Caco-2 (cell line): ENCODE results near the gene DOK7. TPM values are rescaled to one million over a fixed set of nuclear protein-coding genes. Genes with fewer than 3 reads are reported as not detected.

Experiments
- BruUV-seq: library from RNA; stranded (reverse); fragments of 400-500 nt; replicated peaks from 2 replicates; lab custom pipeline; 2021; lab: Mats Ljungman, UMichigan
- CTCF ChIA-PET: fragments of 300-600 bp; sonication (Branson Sonifier 250); formaldehyde crosslinking; loops from one replicate; lab custom pipeline; 2022; ENCODE audit warnings: antibody characterized with exemption; lab: Charles Lee
- POLR2A ChIA-PET: fragments of 300-600 bp; sonication (Branson Sonifier 250); formaldehyde crosslinking; loops from one replicate; lab custom pipeline; 2022; ENCODE audit warnings: antibody characterized with exemption; lab: Charles Lee
- DNase-seq, 2 experiments: peaks; one replicate each; pipeline versions ENCODE4 v3.0.0 to v3.0.0-alpha.2; 2020 to 2022
- H3K27me3 ChIP-seq: replicated peaks from 2 replicates; pipeline ENCODE4 v1.6.0; 2011; ENCODE audit warnings: low read length; ENCODE audit not compliant: control insufficient read depth, insufficient read depth
- H3K36me3 ChIP-seq: 2 replicates; pipeline ENCODE4 v1.5.1; 2011; ENCODE audit warnings: low read length; ENCODE audit not compliant: control insufficient read depth, insufficient read depth
- H3K4me1 ChIP-seq: fragments of 250-450 bp; sonication (Bioruptor Pico); 2 replicates; pipeline ENCODE4 v1.5.1; 2020; ENCODE audit warnings: mild to moderate bottlenecking
- H3K4me3 ChIP-seq: 2 replicates; pipeline ENCODE4 v1.5.1; 2011; ENCODE audit warnings: low read depth, mild to moderate bottlenecking, control low read depth, low read length
- H3K9me3 ChIP-seq: fragments of 250-450 bp; sonication (Bioruptor Pico); 2 replicates; pipeline ENCODE4 v1.5.1; 2020; ENCODE audit warnings: mild to moderate bottlenecking, moderate library complexity
- H3K27ac Mint-ChIP-seq: one replicate; pipeline ENCODE4 v1.8.0; 2022; ENCODE audit warnings: mixed read lengths; ENCODE audit not compliant: unreplicated experiment
- H3K27me3 Mint-ChIP-seq: one replicate; pipeline ENCODE4 v1.8.0; 2022; ENCODE audit warnings: mixed read lengths; ENCODE audit not compliant: insufficient read depth, unreplicated experiment
- H3K36me3 Mint-ChIP-seq: one replicate; pipeline ENCODE4 v1.8.0; 2022; ENCODE audit warnings: mild to moderate bottlenecking, mixed read lengths; ENCODE audit not compliant: insufficient read depth, unreplicated experiment
- H3K4me1 Mint-ChIP-seq: one replicate; pipeline ENCODE4 v1.8.0; 2022; ENCODE audit warnings: low read depth, mixed read lengths; ENCODE audit not compliant: unreplicated experiment
- H3K4me3 Mint-ChIP-seq: one replicate; pipeline ENCODE4 v1.8.0; 2022; ENCODE audit warnings: mild to moderate bottlenecking, moderate library complexity, mixed read lengths; ENCODE audit not compliant: unreplicated experiment
- H3K9me3 Mint-ChIP-seq: one replicate; pipeline ENCODE4 v1.8.0; 2022; ENCODE audit warnings: mixed read lengths; ENCODE audit not compliant: unreplicated experiment
- CTCF ChIP-seq, 2 experiments: fragments of 200-600 bp in 1 of 2; IDR thresholded peaks; 1 replicate in 1 of 2; 2 replicates in 1 of 2; pipeline versions ENCODE4 v1.5.1 to v1.8.0; 2011 to 2022; ENCODE audit warnings: antibody characterized with exemption in 1 of 2, control low read depth in 1 of 2, inconsistent platforms in 1 of 2, low read depth in 1 of 2, low read length in 1 of 2, mild to moderate bottlenecking in 1 of 2, moderate library complexity in 1 of 2; ENCODE audit not compliant: insufficient read depth in 1 of 2, severe bottlenecking in 1 of 2, unreplicated experiment in 1 of 2
- intact Hi-C: fragments of 100-400 bp; cut with micrococcal nuclease; formaldehyde crosslinking; loops from one replicate; pipeline ENCODE4 v1.10.0; 2022; ENCODE audit not compliant: unreplicated experiment
- total RNA-seq: library from RNA; stranded (reverse); gene quantifications from 2 replicates; pipeline ENCODE4 v1.2.3, GENCODE V29; 2022

Gene DOK7
- total RNA-seq, 1 experiment from 2014 or later: 0.29 TPM

GRCh38 chr4:3526456-3526855 lies 63.4 kb downstream of the DOK7 start:
- H3K9me3 ChIP-seq: no peaks in the 10 kb centered on the region
- peaks cover 6% of the 10 kb centered on the region for H3K36me3 ChIP-seq
- Mint-ChIP-seq H3K27me3 (no peaks in the 10 kb centered on the region), H3K4me1 (peaks cover 7% of the 10 kb centered on the region), H3K27ac (no peak overlapping the region), H3K36me3 (peaks cover 46% of the 10 kb centered on the region), H3K4me3 (no peak overlapping the region), H3K9me3 (no peaks in the 10 kb centered on the region)
- TF ChIP-seq CTCF (IDR thresholded peaks at IDR 0.05; ENCODE audit: insufficient read depth in 1 of 2, low read depth in 1 of 2, low read length in 1 of 2, severe bottlenecking in 1 of 2, unreplicated experiment in 1 of 2): no peak
- peaks cover 10% of the 10 kb centered on the region for H3K4me1 ChIP-seq
- no TSS peak for BruUV-seq
- DNase-seq: no peak
- no peaks in the 10 kb centered on the region for H3K27me3 ChIP-seq
- H3K4me3 ChIP-seq: no peak overlapping the region
- ChIA-PET CTCF (interaction anchor here (0.6 kb wide), 1 partner anchor 21 kb away, joined by 3 read pairs; no protein-coding TSS in a partner anchor), POLR2A (no interaction called here)
- intact Hi-C loops: no loop called here

- Histone ChIP-seq H3K36me3 (peaks cover 6% of the 10 kb centered on the region), H3K27me3 (no peaks in the 10 kb centered on the region), H3K9me3 (no peaks in the 10 kb centered on the region), H3K4me3 (no peak overlapping the region), H3K4me1 (peaks cover 10% of the 10 kb centered on the region)
- CTCF ChIA-PET: no interaction called here
- TF ChIP-seq CTCF (IDR thresholded peaks at IDR 0.05; ENCODE audit: insufficient read depth in 1 of 2, low read depth in 1 of 2, low read length in 1 of 2, severe bottlenecking in 1 of 2, unreplicated experiment in 1 of 2): no peak
- intact Hi-C loops: no loop called here
- no TSS peak for BruUV-seq
- Mint-ChIP-seq H3K36me3 (peaks cover 52% of the 10 kb centered on the region), H3K27me3 (no peaks in the 10 kb centered on the region), H3K4me3 (no peak overlapping the region), H3K27ac (no peak overlapping the region), H3K9me3 (no peaks in the 10 kb centered on the region), H3K4me1 (peaks cover 7% of the 10 kb centered on the region)
- no peak for DNase-seq
- POLR2A ChIA-PET: no interaction called here
These were observed 64.2 kb downstream of the DOK7 start for GRCh38 chr4:3527101-3527913.

GRCh38 chr4:3527914-3528876 lies 65.1 kb downstream of the DOK7 start:
- Histone ChIP-seq H3K4me1 (peaks cover 14% of the 10 kb centered on the region), H3K4me3 (no peak overlapping the region), H3K36me3 (peaks cover 6% of the 10 kb centered on the region), H3K27me3 (no peaks in the 10 kb centered on the region), H3K9me3 (no peaks in the 10 kb centered on the region)
- Mint-ChIP-seq H3K4me1 (peaks cover 7% of the 10 kb centered on the region), H3K4me3 (no peak overlapping the region), H3K27ac (no peak overlapping the region), H3K36me3 (peaks cover 56% of the 10 kb centered on the region), H3K27me3 (no peaks in the 10 kb centered on the region), H3K9me3 (no peaks in the 10 kb centered on the region)
- intact Hi-C loops: no loop called here
- BruUV-seq: no TSS peak
- no peak for TF ChIP-seq CTCF (IDR thresholded peaks at IDR 0.05; ENCODE audit: insufficient read depth in 1 of 2, low read depth in 1 of 2, low read length in 1 of 2, severe bottlenecking in 1 of 2, unreplicated experiment in 1 of 2)
- CTCF ChIA-PET: no interaction called here
- DNase-seq: no peak
- POLR2A ChIA-PET: no interaction called here
